ENCODE results near the gene PRKCH. TPM values are rescaled to one million over a fixed set of nuclear protein-coding genes. Genes with fewer than 3 reads are reported as not detected.

Gene PRKCH
- total and polyA plus RNA-seq, 2 donors (not counting 3 experiments of a cell fraction or from before 2014, with no cell fraction given): 97.7 to 103 TPM

- intact Hi-C loops (cut with micrococcal nuclease) (no loop called here), dilution Hi-C loops (cut with MboI; ENCODE audit: extremely low pct_ligation_motif_present, low sequenced_read_pairs) (loop anchor here (25.0 kb wide), 2 partner anchors 171 to 279 kb away; partner anchors contain the start of gene TMEM30B)
- Histone ChIP-seq H3K4me2 (ENCODE audit: insufficient read depth, low read length) (no peak overlapping the region), H2AFZ (ENCODE audit: low read depth, low read length) (no peak overlapping the region), H3K4me1 (ENCODE audit: control insufficient read depth, extremely low read depth, insufficient read depth, low read length) (peaks cover 34% of the 10 kb centered on the region), H3K27ac (ENCODE audit: insufficient read depth, low read depth, low read length) (no peak overlapping the region), H3K36me3 (ENCODE audit: control insufficient read depth in 2 of 2, extremely low read depth in 1 of 2, insufficient read depth in 2 of 2, low read length in 2 of 2) (peaks cover 22 to 29% of the 10 kb centered on the region in 2 experiments), H3K9me1 (replicated peaks; ENCODE audit: control insufficient read depth, extremely low read depth, insufficient read depth, low read length) (no peaks in the 10 kb centered on the region), H3K27me3 (ENCODE audit: control insufficient read depth in 2 of 2, insufficient read depth in 2 of 2, low read length in 2 of 2) (no peaks in the 10 kb centered on the region), H3K79me2 (ENCODE audit: control insufficient read depth, insufficient read depth, low read length) (peaks cover 3% of the 10 kb centered on the region), H4K20me1 (replicated peaks; ENCODE audit: control insufficient read depth, extremely low read depth, insufficient read depth, low read length) (no peaks in the 10 kb centered on the region), H3K4me3 (replicated peaks in 1 of 3; ENCODE audit: insufficient read depth in 1 of 3, low read depth in 1 of 3, low read length in 3 of 3) (no peak overlapping the region), H3K9me3 (replicated peaks; ENCODE audit: control insufficient read depth, insufficient read depth, low read length) (no peaks in the 10 kb centered on the region), H3K9ac (replicated peaks; ENCODE audit: extremely low read depth, insufficient read depth, low read length) (no peak overlapping the region)
- BruUV-seq (replicated peaks): no TSS peak
- ChIA-PET CTCF (interaction anchor here (1.0 to 1.7 kb wide), 2 partner anchors 379 to 668 kb away, joined by 3 to 4 read pairs; no protein-coding TSS in a partner anchor), POLR2A (no interaction called here)
- FAIRE-seq (no peak), DNase-seq (ENCODE audit: low read depth, low spot score) (no peak)
- no peak for TF ChIP-seq EZH2 (IDR thresholded peaks at IDR 0.05; ENCODE audit: borderline replicate concordance, low read depth, low read length, severe bottlenecking)
- no peak for TF ChIP-seq JUN (IDR thresholded peaks at IDR 0.05; ENCODE audit: borderline replicate concordance, insufficient read depth, insufficient read length, low read depth)
- TF ChIP-seq CTCF (IDR thresholded peaks at IDR 0.05; ENCODE audit: extremely low read depth in 1 of 2, insufficient read depth in 1 of 2, low read depth in 1 of 2, low read length in 2 of 2): no peak
- TF ChIP-seq POLR2AphosphoS5 (IDR thresholded peaks at IDR 0.05; ENCODE audit: insufficient read depth, low read depth, low read length): no peak
- no peak for TF ChIP-seq MYC (IDR thresholded peaks at IDR 0.05; ENCODE audit: low read depth, low read length)
- TF ChIP-seq FOS (IDR thresholded peaks at IDR 0.05; ENCODE audit: borderline replicate concordance, insufficient read depth, low read length): no peak
- TF ChIP-seq MAX (IDR thresholded peaks at IDR 0.05; ENCODE audit: insufficient read depth, insufficient read length): no peak
- no peak for TF ChIP-seq POLR2A (IDR thresholded peaks at IDR 0.05; ENCODE audit: low read depth, low read length)
Observed at GRCh38 chr14:61458766-61459165, 137.4 kb downstream of the PRKCH start.
